ENCODE measurements around the gene TBC1D10A.

GRCh38 chr22:30325065-30325720 lies 1.5 kb downstream of the TBC1D10A start:
- no peak for TF ChIP-seq CTCF (IDR thresholded peaks at IDR 0.05)
- no peak for TF ChIP-seq POLR2A (IDR thresholded peaks at IDR 0.05)
